Liver (tissue), 9 donors: ENCODE measurements around the gene CD276. TPM values are rescaled to one million over a fixed set of nuclear protein-coding genes. Genes with fewer than 3 reads are reported as not detected.

Experiments
- DNase-seq: peaks from one replicate; pipeline ENCODE4 v3.0.0-alpha.2; 2017; ENCODE audit warnings: low spot score
- H3K27ac ChIP-seq, 2 donors: one replicate each; pipeline ENCODE4 v1.7.0; 2013; ENCODE audit warnings: inconsistent platforms in 2 of 2, low read length in 2 of 2, control low read depth in 1 of 2, low read depth in 1 of 2, mild to moderate bottlenecking in 1 of 2
- H3K27me3 ChIP-seq, 4 donors: one replicate each; pipeline versions ENCODE4 v1.6.1 to v1.7.0; 2013; ENCODE audit warnings: low read length in 3 of 4, inconsistent platforms in 1 of 4, mild to moderate bottlenecking in 1 of 4, moderate library complexity in 1 of 4; ENCODE audit not compliant: control insufficient read depth in 4 of 4, insufficient read depth in 4 of 4
- H3K36me3 ChIP-seq, 4 donors: one replicate each; pipeline versions ENCODE4 v1.6.1 to v1.7.0; 2013; ENCODE audit warnings: low read length in 3 of 4, mild to moderate bottlenecking in 3 of 4, low read depth in 1 of 4, moderate library complexity in 1 of 4; ENCODE audit not compliant: control insufficient read depth in 4 of 4, insufficient read depth in 3 of 4
- H3K4me1 ChIP-seq, 4 donors: one replicate each; pipeline versions ENCODE4 v1.6.1 to v1.7.0; 2013; ENCODE audit warnings: low read length in 3 of 4, mild to moderate bottlenecking in 3 of 4, moderate library complexity in 1 of 4; ENCODE audit not compliant: control insufficient read depth in 4 of 4, insufficient read depth in 4 of 4
- H3K4me3 ChIP-seq, 3 donors: one replicate each; pipeline versions ENCODE4 v1.6.1 to v1.7.0; 2013; ENCODE audit warnings: low read length in 3 of 3, control low read depth in 1 of 3, low read depth in 1 of 3, mild to moderate bottlenecking in 1 of 3
- H3K9ac ChIP-seq, 2 donors: one replicate each; pipeline ENCODE4 v1.7.0; 2013; ENCODE audit warnings: low read length in 2 of 2, mild to moderate bottlenecking in 2 of 2, moderate library complexity in 2 of 2, control low read depth in 1 of 2, low read depth in 1 of 2
- H3K9me3 ChIP-seq, 4 donors: one replicate each; pipeline versions ENCODE4 v1.6.1 to v1.7.0; 2013; ENCODE audit warnings: low read length in 3 of 4; ENCODE audit not compliant: control insufficient read depth in 4 of 4
- EGR1 ChIP-seq, 2 donors: IDR thresholded peaks; 2 replicates each; pipeline ENCODE4 v1.6.1; 2016 to 2018; ENCODE audit warnings: antibody characterized with exemption in 2 of 2, low read depth in 2 of 2
- FOXA1 ChIP-seq: IDR thresholded peaks from 2 replicates; pipeline ENCODE4 v1.6.1; 2016; ENCODE audit warnings: antibody characterized with exemption
- FOXA2 ChIP-seq: IDR thresholded peaks from 2 replicates; pipeline ENCODE4 v1.6.1; 2016; ENCODE audit warnings: antibody characterized with exemption
- GABPA ChIP-seq, 2 donors: IDR thresholded peaks in 1 of 2; conservative IDR thresholded peaks in 1 of 2; 2 replicates each; pipeline ENCODE4 v1.6.1; 2016; ENCODE audit warnings: antibody characterized with exemption in 2 of 2, mild to moderate bottlenecking in 1 of 2, moderate library complexity in 1 of 2
- HNF4A ChIP-seq, 2 donors: conservative IDR thresholded peaks; 2 replicates each; pipeline ENCODE4 v1.6.1; 2016; ENCODE audit warnings: antibody characterized with exemption in 2 of 2, mild to moderate bottlenecking in 2 of 2
- HNF4G ChIP-seq: IDR thresholded peaks from 2 replicates; pipeline ENCODE4 v1.6.1; 2016; ENCODE audit warnings: antibody characterized with exemption
- JUND ChIP-seq, 2 donors: IDR thresholded peaks; 2 replicates each; pipeline ENCODE4 v1.6.1; 2016; ENCODE audit warnings: antibody characterized with exemption in 2 of 2
- NR2F2 ChIP-seq: IDR thresholded peaks from 2 replicates; pipeline ENCODE4 v1.6.1; 2016; ENCODE audit warnings: antibody characterized with exemption
- RAD21 ChIP-seq, 2 donors: IDR thresholded peaks; 2 replicates each; pipeline ENCODE4 v1.6.1; 2016; ENCODE audit warnings: antibody characterized with exemption in 2 of 2, mild to moderate bottlenecking in 2 of 2
- RXRA ChIP-seq, 2 donors: IDR thresholded peaks; 2 replicates each; pipeline ENCODE4 v1.6.1; 2017 to 2018; ENCODE audit warnings: antibody characterized with exemption in 2 of 2, mild to moderate bottlenecking in 1 of 2
- SP1 ChIP-seq: IDR thresholded peaks from 2 replicates; pipeline ENCODE4 v1.6.1; 2018; ENCODE audit warnings: antibody characterized with exemption, mild to moderate bottlenecking
- TAF1 ChIP-seq: conservative IDR thresholded peaks from 2 replicates; pipeline ENCODE4 v1.6.1; 2016; ENCODE audit warnings: antibody characterized with exemption, mild to moderate bottlenecking
- YY1 ChIP-seq: IDR thresholded peaks from 2 replicates; pipeline ENCODE4 v1.6.1; 2016; ENCODE audit warnings: antibody characterized with exemption, mild to moderate bottlenecking
- WGBS: extraction: QIAGEN DNeasy Blood & Tissue Kit; methylation state at CpG from one replicate; pipeline ENCODE4 v1.1.7; 2013; 5-methylcytosine and 5-hydroxymethylcytosine counted together
- polyA plus RNA-seq, 2 donors: library from polyadenylated mRNA; stranded (reverse) in 1 of 2; unstranded in 1 of 2; fragments of 200-250 nt in 1 of 2; fragments of >200 nt in 1 of 2; fragmentation: Nextera tagmentation in 1 of 2; extraction: Ambion mirVana in 1 of 2; gene quantifications; one replicate each; pipeline versions ENCODE4 v1.2.1 to v1.2.3, GENCODE V29; 2013 to 2015
- total RNA-seq, 2 donors: library from RNA; depleted of rRNA; stranded (reverse); fragments of >200 nt; gene quantifications; one replicate each; pipeline ENCODE4 v1.2.3, GENCODE V29; 2014
- TF ChIP-seq, protein P1 (sequence below): IDR thresholded peaks from 2 replicates; pipeline ENCODE4 v1.6.1; 2016; ENCODE audit warnings: antibody characterized with exemption
- TF ChIP-seq, protein P2 (sequence below): IDR thresholded peaks from 2 replicates; pipeline ENCODE4 v1.6.1; 2016; ENCODE audit warnings: antibody characterized with exemption
- TF ChIP-seq, protein P3 (sequence below): fragments of 150-350 bp; IDR thresholded peaks from 2 replicates; pipeline ENCODE4 v1.5.1; 2017; ENCODE audit warnings: improper control_type of control experiment, low read depth, low read length; ENCODE audit not compliant: missing input control
- TF ChIP-seq, protein P4 (sequence below): IDR thresholded peaks from 2 replicates; pipeline ENCODE4 v1.6.1; 2016; ENCODE audit warnings: antibody characterized with exemption, mild to moderate bottlenecking
- TF ChIP-seq, protein P5 (sequence below): IDR thresholded peaks from 2 replicates; pipeline ENCODE4 v1.6.1; 2016; ENCODE audit warnings: antibody characterized with exemption
- donor health status: healthy.
- donor health status: healthy.
- donor health status: healthy.
- donor health status: healthy.
- donor health status: healthy.

Gene CD276
- total and polyA plus RNA-seq, 4 donors, result 12.9 to 37.9 (median 25.1) TPM

DNA sequence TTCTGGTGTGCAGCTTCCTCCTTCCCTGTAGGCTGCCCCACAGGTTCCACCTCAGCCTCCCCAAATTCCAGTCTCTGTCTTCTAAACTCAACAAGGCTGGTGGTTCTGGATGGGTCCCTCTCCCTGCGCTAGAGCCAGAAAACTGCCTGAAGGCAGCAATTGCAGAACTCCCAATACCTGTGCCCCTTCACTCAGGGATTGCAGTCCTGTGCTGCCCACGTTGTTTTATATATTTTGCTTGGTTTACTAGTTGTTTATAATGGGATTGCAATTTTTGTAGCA, 36.2 kb upstream of the CD276 start:
- Histone ChIP-seq H3K9me3 (no peaks in the 10 kb centered on the region), H3K27ac (no peak overlapping the region), H3K9ac (no peak overlapping the region), H3K27me3 (peaks cover 0 to 2% (median 0%) of the 10 kb centered on the region in 4 donors), H3K4me1 (no peaks in the 10 kb centered on the region), H3K36me3 (no peaks in the 10 kb centered on the region), H3K4me3 (no peak overlapping the region)
- DNase-seq, result no peak
- 84% methylated on average over 2 of the region's 2 CpGs for WGBS
- TF ChIP-seq NR2F2 (no peak), EGR1 (IDR thresholded peaks at IDR 0.05; ENCODE audit: low read depth in 2 of 2) (no peak)
- TF ChIP-seq, protein P1, sequence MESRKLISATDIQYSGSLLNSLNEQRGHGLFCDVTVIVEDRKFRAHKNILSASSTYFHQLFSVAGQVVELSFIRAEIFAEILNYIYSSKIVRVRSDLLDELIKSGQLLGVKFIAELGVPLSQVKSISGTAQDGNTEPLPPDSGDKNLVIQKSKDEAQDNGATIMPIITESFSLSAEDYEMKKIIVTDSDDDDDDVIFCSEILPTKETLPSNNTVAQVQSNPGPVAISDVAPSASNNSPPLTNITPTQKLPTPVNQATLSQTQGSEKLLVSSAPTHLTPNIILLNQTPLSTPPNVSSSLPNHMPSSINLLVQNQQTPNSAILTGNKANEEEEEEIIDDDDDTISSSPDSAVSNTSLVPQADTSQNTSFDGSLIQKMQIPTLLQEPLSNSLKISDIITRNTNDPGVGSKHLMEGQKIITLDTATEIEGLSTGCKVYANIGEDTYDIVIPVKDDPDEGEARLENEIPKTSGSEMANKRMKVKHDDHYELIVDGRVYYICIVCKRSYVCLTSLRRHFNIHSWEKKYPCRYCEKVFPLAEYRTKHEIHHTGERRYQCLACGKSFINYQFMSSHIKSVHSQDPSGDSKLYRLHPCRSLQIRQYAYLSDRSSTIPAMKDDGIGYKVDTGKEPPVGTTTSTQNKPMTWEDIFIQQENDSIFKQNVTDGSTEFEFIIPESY, result no peak
- TF ChIP-seq, protein P2, sequence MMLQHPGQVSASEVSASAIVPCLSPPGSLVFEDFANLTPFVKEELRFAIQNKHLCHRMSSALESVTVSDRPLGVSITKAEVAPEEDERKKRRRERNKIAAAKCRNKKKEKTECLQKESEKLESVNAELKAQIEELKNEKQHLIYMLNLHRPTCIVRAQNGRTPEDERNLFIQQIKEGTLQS, result no peak

DNA sequence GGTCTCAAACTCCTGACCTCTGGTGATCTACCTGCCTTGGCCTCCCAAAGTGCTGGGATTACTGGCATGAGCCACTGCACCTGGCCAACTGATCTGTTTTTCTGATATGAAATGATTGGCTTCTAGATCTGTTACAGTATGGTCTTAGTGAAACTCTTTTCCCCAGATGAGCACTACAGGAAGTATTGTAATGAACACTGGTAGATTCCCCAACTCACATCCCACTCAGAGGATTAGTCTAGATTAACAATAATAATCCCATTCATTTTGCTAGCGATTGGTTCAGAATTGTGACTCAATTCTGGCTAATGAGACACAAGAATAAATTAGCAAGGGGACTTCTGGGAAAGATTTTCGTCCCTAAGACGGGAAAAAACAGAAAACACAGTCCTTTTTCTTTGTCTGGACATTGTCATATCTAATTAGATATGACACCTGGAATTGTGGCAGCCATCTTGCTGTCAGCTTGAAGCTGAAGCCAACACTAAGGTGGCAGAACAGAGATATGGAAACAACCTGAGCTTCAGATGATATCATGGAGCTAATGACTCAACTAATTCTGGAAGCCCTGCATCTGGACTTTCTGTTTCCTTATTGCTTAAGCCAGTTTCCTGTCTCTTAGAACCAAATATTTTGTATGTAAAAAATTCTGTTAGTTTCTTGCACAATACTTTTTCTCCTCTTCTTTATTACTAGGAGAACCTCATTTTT, 33.6 kb upstream of the CD276 start:
- no peak overlapping the region for H3K27ac ChIP-seq
- WGBS, result 62% methylated on average over 3 of the region's 3 CpGs

More for the DNA sequence above, 33.6 kb upstream of the CD276 start:
- DNase-seq, result no peak
- no peak overlapping the region for H3K4me3 ChIP-seq
- H3K36me3 ChIP-seq, result no peaks in the 10 kb centered on the region
- TF ChIP-seq GABPA (IDR thresholded peaks at IDR 0.05 in 1 of 2, conservative IDR thresholded peaks at IDR 0.05 in 1 of 2) (no peak), YY1 (no peak), HNF4A (conservative IDR thresholded peaks at IDR 0.05) (no peak), HNF4G (no peak), NR2F2 (no peak), SP1 (no peak), RAD21 (IDR thresholded peaks at IDR 0.05) (no peak), EGR1 (IDR thresholded peaks at IDR 0.05; ENCODE audit: low read depth in 2 of 2) (no peak), FOXA1 (no peak), JUND (IDR thresholded peaks at IDR 0.05) (no peak), TAF1 (no peak), FOXA2 (no peak), RXRA (IDR thresholded peaks at IDR 0.05) (no peak)
- TF ChIP-seq, protein P3, sequence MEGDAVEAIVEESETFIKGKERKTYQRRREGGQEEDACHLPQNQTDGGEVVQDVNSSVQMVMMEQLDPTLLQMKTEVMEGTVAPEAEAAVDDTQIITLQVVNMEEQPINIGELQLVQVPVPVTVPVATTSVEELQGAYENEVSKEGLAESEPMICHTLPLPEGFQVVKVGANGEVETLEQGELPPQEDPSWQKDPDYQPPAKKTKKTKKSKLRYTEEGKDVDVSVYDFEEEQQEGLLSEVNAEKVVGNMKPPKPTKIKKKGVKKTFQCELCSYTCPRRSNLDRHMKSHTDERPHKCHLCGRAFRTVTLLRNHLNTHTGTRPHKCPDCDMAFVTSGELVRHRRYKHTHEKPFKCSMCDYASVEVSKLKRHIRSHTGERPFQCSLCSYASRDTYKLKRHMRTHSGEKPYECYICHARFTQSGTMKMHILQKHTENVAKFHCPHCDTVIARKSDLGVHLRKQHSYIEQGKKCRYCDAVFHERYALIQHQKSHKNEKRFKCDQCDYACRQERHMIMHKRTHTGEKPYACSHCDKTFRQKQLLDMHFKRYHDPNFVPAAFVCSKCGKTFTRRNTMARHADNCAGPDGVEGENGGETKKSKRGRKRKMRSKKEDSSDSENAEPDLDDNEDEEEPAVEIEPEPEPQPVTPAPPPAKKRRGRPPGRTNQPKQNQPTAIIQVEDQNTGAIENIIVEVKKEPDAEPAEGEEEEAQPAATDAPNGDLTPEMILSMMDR, result no peak
- TF ChIP-seq, protein P2, result no peak
- TF ChIP-seq, protein P4, sequence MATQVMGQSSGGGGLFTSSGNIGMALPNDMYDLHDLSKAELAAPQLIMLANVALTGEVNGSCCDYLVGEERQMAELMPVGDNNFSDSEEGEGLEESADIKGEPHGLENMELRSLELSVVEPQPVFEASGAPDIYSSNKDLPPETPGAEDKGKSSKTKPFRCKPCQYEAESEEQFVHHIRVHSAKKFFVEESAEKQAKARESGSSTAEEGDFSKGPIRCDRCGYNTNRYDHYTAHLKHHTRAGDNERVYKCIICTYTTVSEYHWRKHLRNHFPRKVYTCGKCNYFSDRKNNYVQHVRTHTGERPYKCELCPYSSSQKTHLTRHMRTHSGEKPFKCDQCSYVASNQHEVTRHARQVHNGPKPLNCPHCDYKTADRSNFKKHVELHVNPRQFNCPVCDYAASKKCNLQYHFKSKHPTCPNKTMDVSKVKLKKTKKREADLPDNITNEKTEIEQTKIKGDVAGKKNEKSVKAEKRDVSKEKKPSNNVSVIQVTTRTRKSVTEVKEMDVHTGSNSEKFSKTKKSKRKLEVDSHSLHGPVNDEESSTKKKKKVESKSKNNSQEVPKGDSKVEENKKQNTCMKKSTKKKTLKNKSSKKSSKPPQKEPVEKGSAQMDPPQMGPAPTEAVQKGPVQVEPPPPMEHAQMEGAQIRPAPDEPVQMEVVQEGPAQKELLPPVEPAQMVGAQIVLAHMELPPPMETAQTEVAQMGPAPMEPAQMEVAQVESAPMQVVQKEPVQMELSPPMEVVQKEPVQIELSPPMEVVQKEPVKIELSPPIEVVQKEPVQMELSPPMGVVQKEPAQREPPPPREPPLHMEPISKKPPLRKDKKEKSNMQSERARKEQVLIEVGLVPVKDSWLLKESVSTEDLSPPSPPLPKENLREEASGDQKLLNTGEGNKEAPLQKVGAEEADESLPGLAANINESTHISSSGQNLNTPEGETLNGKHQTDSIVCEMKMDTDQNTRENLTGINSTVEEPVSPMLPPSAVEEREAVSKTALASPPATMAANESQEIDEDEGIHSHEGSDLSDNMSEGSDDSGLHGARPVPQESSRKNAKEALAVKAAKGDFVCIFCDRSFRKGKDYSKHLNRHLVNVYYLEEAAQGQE, result no peak
- TF ChIP-seq, protein P5, sequence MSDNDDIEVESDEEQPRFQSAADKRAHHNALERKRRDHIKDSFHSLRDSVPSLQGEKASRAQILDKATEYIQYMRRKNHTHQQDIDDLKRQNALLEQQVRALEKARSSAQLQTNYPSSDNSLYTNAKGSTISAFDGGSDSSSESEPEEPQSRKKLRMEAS, result no peak
- TF ChIP-seq, protein P1, result no peak
- H3K9ac ChIP-seq, result no peak overlapping the region
- peaks cover 0 to 2% (median 0%) of the 10 kb centered on the region in 4 donors for H3K27me3 ChIP-seq
- no peaks in the 10 kb centered on the region for H3K9me3 ChIP-seq
- no peaks in the 10 kb centered on the region for H3K4me1 ChIP-seq
